A673 (cell line): ENCODE data around the gene NR2E1. TPM values are rescaled to one million over a fixed set of nuclear protein-coding genes. Genes with fewer than 3 reads are reported as not detected.

Experiments
- BruUV-seq: library from RNA; stranded (reverse); fragments of 400-500 nt; replicated peaks from 2 replicates; lab custom pipeline; 2021; lab: Mats Ljungman, UMichigan
- CTCF ChIA-PET: fragments of 300-600 bp; sonication (Branson Sonifier 250); formaldehyde crosslinking; loops from one replicate; lab custom pipeline; 2022; ENCODE audit warnings: antibody characterized with exemption; lab: Charles Lee
- POLR2A ChIA-PET: fragments of 300-600 bp; sonication (Branson Sonifier 250); formaldehyde crosslinking; loops from one replicate; lab custom pipeline; 2022; ENCODE audit warnings: antibody characterized with exemption; ENCODE audit not compliant: low non-redundant PET; lab: Charles Lee
- DNase-seq: peaks from one replicate; pipeline ENCODE4 v3.0.0-alpha.2; 2015; ENCODE audit warnings: low spot score
- H3K27ac ChIP-seq: fragments of 200-600 bp; sonication (generic); 2 replicates; pipeline ENCODE4 v1.5.1; 2016; ENCODE audit warnings: mixed run types, low read depth, mild to moderate bottlenecking, mixed read lengths, antibody characterized with exemption, low read length; ENCODE audit not compliant: poor library complexity, severe bottlenecking
- H3K27me3 ChIP-seq: fragments of 200-600 bp; sonication (generic); replicated peaks from 2 replicates; pipeline ENCODE4 v1.6.1; 2017; ENCODE audit warnings: mixed run types, low read depth, mild to moderate bottlenecking, mixed read lengths, antibody characterized with exemption, low read length; ENCODE audit not compliant: insufficient read depth, poor library complexity
- H3K36me3 ChIP-seq: fragments of 200-600 bp; sonication (generic); 2 replicates; pipeline ENCODE4 v1.6.1; 2016; ENCODE audit warnings: mixed run types, mild to moderate bottlenecking, mixed read lengths, antibody characterized with exemption, low read length; ENCODE audit not compliant: insufficient read depth, poor library complexity, severe bottlenecking
- H3K4me1 ChIP-seq: fragments of 200-600 bp; sonication (generic); 2 replicates; pipeline ENCODE4 v1.6.1; 2017; ENCODE audit warnings: mixed run types, mild to moderate bottlenecking, mixed read lengths, antibody characterized with exemption, low read length; ENCODE audit not compliant: insufficient read depth, poor library complexity, severe bottlenecking
- H3K4me3 ChIP-seq: fragments of 200-600 bp; sonication (generic); 2 replicates; pipeline ENCODE4 v1.5.1; 2016; ENCODE audit warnings: low read depth, mixed run types, mild to moderate bottlenecking, mixed read lengths, low read length; ENCODE audit not compliant: poor library complexity, severe bottlenecking
- H3K9me3 ChIP-seq: fragments of 200-600 bp; sonication (generic); 2 replicates; pipeline ENCODE4 v1.6.1; 2016; ENCODE audit warnings: mixed run types, low read depth, mild to moderate bottlenecking, mixed read lengths, antibody characterized with exemption, low read length; ENCODE audit not compliant: poor library complexity, severe bottlenecking
- EZH2 ChIP-seq: fragments of 200-600 bp; sonication (generic); IDR thresholded peaks from 2 replicates; pipeline ENCODE4 v1.6.1; 2017; ENCODE audit warnings: borderline replicate concordance, low read depth, mild to moderate bottlenecking, mixed read lengths, antibody characterized with exemption, low read length; ENCODE audit not compliant: poor library complexity, severe bottlenecking
- intact Hi-C: fragments of 100-400 bp; cut with micrococcal nuclease; formaldehyde crosslinking; loops from one replicate; pipeline ENCODE4 v1.10.0; 2022; ENCODE audit not compliant: unreplicated experiment
- total RNA-seq: library from RNA; stranded (reverse); gene quantifications from 2 replicates; pipeline ENCODE4 v1.2.3, GENCODE V29; 2021
- TF ChIP-seq, protein P1 (sequence below): fragments of 300-800, 200-600 bp; sonication (generic); conservative IDR thresholded peaks from 2 replicates; pipeline ENCODE4 v1.5.1; 2017; ENCODE audit warnings: low read depth, mild to moderate bottlenecking, antibody characterized with exemption, low read length, moderate library complexity, mixed read lengths

The NR2E1 gene
- total RNA-seq, 1 experiment from 2014 or later: not detected

- CTCF ChIA-PET: no interaction called here
- no peaks in the 10 kb centered on the region for H3K4me1 ChIP-seq
- no peak for TF ChIP-seq EZH2
- TF ChIP-seq, protein P1, sequence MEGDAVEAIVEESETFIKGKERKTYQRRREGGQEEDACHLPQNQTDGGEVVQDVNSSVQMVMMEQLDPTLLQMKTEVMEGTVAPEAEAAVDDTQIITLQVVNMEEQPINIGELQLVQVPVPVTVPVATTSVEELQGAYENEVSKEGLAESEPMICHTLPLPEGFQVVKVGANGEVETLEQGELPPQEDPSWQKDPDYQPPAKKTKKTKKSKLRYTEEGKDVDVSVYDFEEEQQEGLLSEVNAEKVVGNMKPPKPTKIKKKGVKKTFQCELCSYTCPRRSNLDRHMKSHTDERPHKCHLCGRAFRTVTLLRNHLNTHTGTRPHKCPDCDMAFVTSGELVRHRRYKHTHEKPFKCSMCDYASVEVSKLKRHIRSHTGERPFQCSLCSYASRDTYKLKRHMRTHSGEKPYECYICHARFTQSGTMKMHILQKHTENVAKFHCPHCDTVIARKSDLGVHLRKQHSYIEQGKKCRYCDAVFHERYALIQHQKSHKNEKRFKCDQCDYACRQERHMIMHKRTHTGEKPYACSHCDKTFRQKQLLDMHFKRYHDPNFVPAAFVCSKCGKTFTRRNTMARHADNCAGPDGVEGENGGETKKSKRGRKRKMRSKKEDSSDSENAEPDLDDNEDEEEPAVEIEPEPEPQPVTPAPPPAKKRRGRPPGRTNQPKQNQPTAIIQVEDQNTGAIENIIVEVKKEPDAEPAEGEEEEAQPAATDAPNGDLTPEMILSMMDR: no peak
- H3K4me3 ChIP-seq: no peak overlapping the region
- H3K9me3 ChIP-seq: no peaks in the 10 kb centered on the region
- H3K27me3 ChIP-seq: no peaks in the 10 kb centered on the region
- no peak overlapping the region for H3K27ac ChIP-seq
- intact Hi-C loops: no loop called here
- POLR2A ChIA-PET: no interaction called here
- peaks cover 7% of the 10 kb centered on the region for H3K36me3 ChIP-seq
- no TSS peak for BruUV-seq
- no peak for DNase-seq
Observed at GRCh38 chr6:108207013-108207412, 41.2 kb downstream of the NR2E1 start.

DNA sequence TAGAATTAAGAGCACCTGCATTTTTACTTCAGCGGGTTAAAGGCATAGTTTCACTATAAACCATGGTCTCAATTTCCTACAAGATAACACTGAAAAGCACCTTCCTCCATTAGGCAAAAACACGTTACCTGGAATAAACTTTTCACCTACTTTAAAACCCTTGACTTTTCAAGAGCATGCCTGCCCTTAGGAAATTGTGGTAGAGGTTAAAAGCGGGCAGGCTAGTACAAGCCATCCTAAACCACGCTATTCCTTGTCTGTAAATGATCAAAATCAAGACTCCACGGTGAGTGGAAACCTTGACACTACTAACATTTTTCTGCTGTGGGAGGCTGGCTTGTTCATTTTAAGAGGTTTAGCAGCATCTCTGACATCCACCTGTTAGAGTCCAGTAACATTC lies 43.9 kb downstream of the NR2E1 start:
- no TSS peak for BruUV-seq
- ChIA-PET CTCF (no interaction called here), POLR2A (no interaction called here)
- intact Hi-C loops: no loop called here
- Histone ChIP-seq H3K9me3 (no peaks in the 10 kb centered on the region), H3K27me3 (no peaks in the 10 kb centered on the region), H3K4me1 (no peaks in the 10 kb centered on the region), H3K4me3 (no peak overlapping the region), H3K36me3 (peaks cover 7% of the 10 kb centered on the region), H3K27ac (no peak overlapping the region)
- no peak for DNase-seq
- TF ChIP-seq, protein P1: no peak
- TF ChIP-seq EZH2: no peak

- BruUV-seq: no TSS peak
- H3K4me3 ChIP-seq: no peak overlapping the region
- POLR2A ChIA-PET: no interaction called here
- CTCF ChIA-PET: no interaction called here
- no peak overlapping the region for H3K27ac ChIP-seq
- intact Hi-C loops: no loop called here
- DNase-seq: no peak
- no peaks in the 10 kb centered on the region for H3K4me1 ChIP-seq
- peaks cover 7% of the 10 kb centered on the region for H3K36me3 ChIP-seq
- no peaks in the 10 kb centered on the region for H3K27me3 ChIP-seq
- no peaks in the 10 kb centered on the region for H3K9me3 ChIP-seq
- TF ChIP-seq, protein P1: no peak
- TF ChIP-seq EZH2: no peak
Observed at GRCh38 chr6:108210556-108210955, 44.7 kb downstream of the NR2E1 start.
